K562 (cell line): Measurements from ENCODE around the gene METRN. TPM values are rescaled to one million over a fixed set of nuclear protein-coding genes. Genes with fewer than 3 reads are reported as not detected.
A peak's percentile ranks its signal among the peaks of the same experiment; 100 is the strongest.

ENCODE experiments used
- ATAC-seq: fragments of 200-7000 bp; cut with Tn5 transposase; 3 replicates; pipeline ENCODE4 v1.9.1; 2020; ENCODE audit warnings: moderate library complexity
- BruUV-seq: library from RNA; stranded (reverse); fragments of 400-500 nt; replicated peaks from 2 replicates; lab custom pipeline; 2021; lab: Mats Ljungman, UMichigan
- CTCF ChIA-PET: fragments of 300-600 bp; formaldehyde crosslinking; extraction: SDS; loops from one replicate; lab custom pipeline; 2021; ENCODE audit warnings: low intra/inter-chr PET ratio; lab: Yijun Ruan, JAX
- POLR2A ChIA-PET: fragments of 300-600, 350-650 bp; sonication (Branson Sonifier 250); formaldehyde crosslinking; extraction: SDS; loops from one replicate; lab custom pipeline; 2021; ENCODE audit warnings: antibody characterized with exemption, inconsistent platforms; lab: Yijun Ruan, JAX
- DNase-seq, 4 experiments: peaks; one replicate each; pipeline versions ENCODE4 v3.0.0 to v3.0.0-alpha.2; 2011 to 2018; ENCODE audit warnings: low spot score in 3 of 4, mixed read lengths in 3 of 4; ENCODE audit errors: extremely low read depth in 1 of 4
- FAIRE-seq: peaks from 2 replicates; lab custom pipeline; 2011; peaks lifted over from hg19 to GRCh38; lab: Jason Lieb, UNC
- H2AFZ ChIP-seq: 2 replicates; pipeline ENCODE4 v1.6.0; 2011; ENCODE audit warnings: low read depth, low read length, control low read depth, inconsistent platforms
- H3K27ac ChIP-seq: fragments of 200-600 bp; 3 replicates; pipeline ENCODE4 v1.8.0; 2011; ENCODE audit warnings: low read depth, mild to moderate bottlenecking, control low read depth, inconsistent platforms, low read length, moderate library complexity, mixed read lengths; ENCODE audit errors: extremely low read depth
- H3K27me3 ChIP-seq, 2 experiments: fragments of 300-600 bp in 1 of 2; 2 replicates in 1 of 2; 3 replicates in 1 of 2; pipeline versions ENCODE4 v1.6.0 to v1.8.0; 2011; ENCODE audit warnings: inconsistent platforms in 2 of 2, low read length in 2 of 2, mild to moderate bottlenecking in 1 of 2, mixed read lengths in 1 of 2, moderate library complexity in 1 of 2; ENCODE audit not compliant: control insufficient read depth in 2 of 2, insufficient read depth in 2 of 2
- H3K36me3 ChIP-seq: fragments of 300-600 bp; 3 replicates; pipeline ENCODE4 v1.8.0; 2011; ENCODE audit warnings: mild to moderate bottlenecking, low read length, inconsistent platforms; ENCODE audit not compliant: control insufficient read depth, insufficient read depth
- H3K4me1 ChIP-seq, 2 experiments: fragments of 200-600 bp in 1 of 2; replicated peaks in 1 of 2; 2 replicates in 1 of 2; 3 replicates in 1 of 2; pipeline versions ENCODE4 v1.5.1 to v1.8.0; 2011; ENCODE audit warnings: inconsistent platforms in 2 of 2, low read length in 2 of 2, mild to moderate bottlenecking in 1 of 2, mixed read lengths in 1 of 2, moderate library complexity in 1 of 2; ENCODE audit not compliant: control insufficient read depth in 2 of 2, insufficient read depth in 2 of 2
- H3K4me2 ChIP-seq: 2 replicates; pipeline ENCODE4 v1.6.1; 2011; ENCODE audit warnings: low read length, control low read depth, inconsistent platforms, mixed read lengths; ENCODE audit not compliant: insufficient read depth
- H3K4me3 ChIP-seq: fragments of 200-600 bp; sonication (generic), shearing (Covaris generic); 2 replicates; pipeline ENCODE4 v1.5.1; 2016; ENCODE audit warnings: control low read depth, inconsistent platforms
- H3K79me2 ChIP-seq: fragments of 200-600 bp; 3 replicates; pipeline ENCODE4 v1.8.0; 2011; ENCODE audit warnings: low read length, inconsistent platforms; ENCODE audit not compliant: control insufficient read depth, insufficient read depth
- H3K9ac ChIP-seq, 2 experiments: 2 replicates each; pipeline versions ENCODE4 v1.6.0 to v1.6.1; 2011; ENCODE audit warnings: low read depth in 2 of 2, low read length in 2 of 2, control low read depth in 1 of 2, inconsistent platforms in 1 of 2, mild to moderate bottlenecking in 1 of 2, mixed read lengths in 1 of 2; ENCODE audit not compliant: insufficient read depth in 1 of 2
- H3K9me1 ChIP-seq: one replicate; pipeline ENCODE4 v1.6.0; 2011; ENCODE audit warnings: inconsistent platforms, mild to moderate bottlenecking, low read length, moderate library complexity; ENCODE audit not compliant: control insufficient read depth, insufficient read depth
- H3K9me3 ChIP-seq: replicated peaks from 2 replicates; pipeline ENCODE4 v1.5.1; 2011; ENCODE audit warnings: low read depth, low read length, inconsistent platforms; ENCODE audit not compliant: control insufficient read depth, insufficient read depth
- H4K20me1 ChIP-seq: replicated peaks from 2 replicates; pipeline ENCODE4 v1.6.1; 2011; ENCODE audit warnings: low read length, inconsistent platforms, mixed read lengths; ENCODE audit not compliant: control insufficient read depth, insufficient read depth
- ARID4B ChIP-seq: sonication (generic); formaldehyde crosslinking; IDR thresholded peaks from 2 replicates; pipeline ENCODE4 v1.8.0; 2022; ENCODE audit warnings: mild to moderate bottlenecking, missing genetic modification reagents
- DPF2 ChIP-seq: fragments of 450-650 bp; IDR thresholded peaks from 2 replicates; pipeline ENCODE4 v1.6.1; 2016
- ELK3 ChIP-seq: fragments of 450-650 bp; formaldehyde crosslinking; IDR thresholded peaks from 2 replicates; pipeline ENCODE4 v1.4.0; 2020; ENCODE audit warnings: mild to moderate bottlenecking
- FIP1L1 ChIP-seq: fragments of 200-400 bp; formaldehyde crosslinking; IDR thresholded peaks from 2 replicates; pipeline ENCODE4 v1.6.1; 2018; ENCODE audit warnings: mild to moderate bottlenecking, low read depth, low read length; ENCODE audit not compliant: poor library complexity, severe bottlenecking
- FOXM1 ChIP-seq, 2 experiments: fragments of 450-650 bp in 1 of 2; sonication (generic) in 1 of 2; formaldehyde crosslinking in 1 of 2; IDR thresholded peaks; 2 replicates each; pipeline versions ENCODE4 v1.6.1 to v1.9.0; 2017 to 2022; ENCODE audit warnings: low read depth in 2 of 2, mild to moderate bottlenecking in 2 of 2, missing genetic modification reagents in 1 of 2, moderate library complexity in 1 of 2
- GABPA ChIP-seq: fragments of 200-800 bp; sonication (Bioruptor generic); conservative IDR thresholded peaks from 2 replicates; pipeline ENCODE4 v1.6.1; 2016; ENCODE audit warnings: low read depth, missing genetic modification characterization, missing compliant biosample characterization
- GATA2 ChIP-seq: sonication (generic); formaldehyde crosslinking; IDR thresholded peaks from 2 replicates; pipeline ENCODE4 v1.4.0; 2020; ENCODE audit warnings: mild to moderate bottlenecking, missing genetic modification reagents
- KAT7 ChIP-seq: sonication (generic); formaldehyde crosslinking; IDR thresholded peaks from 2 replicates; pipeline ENCODE4 v1.8.0; 2022; ENCODE audit warnings: missing genetic modification reagents, mild to moderate bottlenecking, borderline replicate concordance
- NCOA6 ChIP-seq: fragments of 450-650 bp; IDR thresholded peaks from 2 replicates; pipeline ENCODE4 v1.6.1; 2017; ENCODE audit warnings: mild to moderate bottlenecking
- PTTG1 ChIP-seq: fragments of 450-650 bp; IDR thresholded peaks from 2 replicates; pipeline ENCODE4 v1.6.1; 2016; ENCODE audit warnings: low read depth, mild to moderate bottlenecking, missing genetic modification characterization, missing compliant biosample characterization
- RBM14 ChIP-seq: fragments of 200-400 bp; formaldehyde crosslinking; IDR thresholded peaks from 2 replicates; pipeline ENCODE4 v1.6.1; 2018; ENCODE audit warnings: low read depth, mild to moderate bottlenecking, low read length, moderate library complexity, borderline replicate concordance; ENCODE audit not compliant: insufficient read depth
- TAL1 ChIP-seq: fragments of 450-650 bp; IDR thresholded peaks from 2 replicates; pipeline ENCODE4 v1.6.1; 2016; ENCODE audit warnings: mild to moderate bottlenecking
- TGIF2 ChIP-seq: sonication (generic); formaldehyde crosslinking; IDR thresholded peaks from 2 replicates; pipeline ENCODE4 v1.8.1; 2022; ENCODE audit warnings: mild to moderate bottlenecking, missing genetic modification reagents, moderate library complexity
- WGBS: fragments of 100-300 bp; shearing (Covaris generic); methylation state at CpG from one replicate; pipeline ENCODE4 v1.1.6; 2016; ENCODE audit warnings: low coverage, mixed read lengths; ENCODE audit not compliant: insufficient coverage; ENCODE audit errors: missing lambda C conversion rate; 5-methylcytosine and 5-hydroxymethylcytosine counted together
- in situ Hi-C: fragments of 300-500 bp; cut with MboI; formaldehyde crosslinking; loops from 4 replicates; pipeline ENCODE4 v1.15.0; 2018; ENCODE audit warnings: inconsistent platforms, mixed read lengths
- intact Hi-C: fragments of 100-400 bp; cut with micrococcal nuclease; formaldehyde crosslinking; loops from 2 replicates; pipeline ENCODE4 v1.14.2; 2022
- polyA plus RNA-seq, 8 experiments: library from polyadenylated mRNA; depleted of rRNA in 4 of 8; stranded (reverse) in 5 of 8; unstranded in 3 of 8; fragments of >200 nt; fragmentation: Nextera tagmentation in 2 of 8; fragmentation: Illumina TruSeq in 1 of 8; extraction: Ambion mirVana in 2 of 8; extraction: Trizol in 1 of 8; gene quantifications; 2 replicates each; pipeline versions ENCODE4 v1.2.1 to v1.2.3, GENCODE V29; 2011 to 2014; ENCODE audit warnings: inconsistent platforms in 1 of 8, missing spikeins in 1 of 8
- total RNA-seq, 7 experiments: library from RNA; depleted of rRNA in 6 of 7; stranded (reverse); fragments of >200 nt in 6 of 7; fragmentation: Illumina TruSeq in 2 of 7; extraction: Trizol in 2 of 7; gene quantifications; 2 replicates each; pipeline versions ENCODE4 v1.2.1 to v1.2.3, GENCODE V29; 2011 to 2021; ENCODE audit warnings: low replicate concordance in 1 of 7
- TF ChIP-seq, protein P1 (sequence below): fragments of 450-650 bp; IDR thresholded peaks from one replicate; pipeline ENCODE4 v1.6.1; 2018; ENCODE audit warnings: mild to moderate bottlenecking, moderate library complexity; ENCODE audit not compliant: partially characterized antibody

The METRN gene
- total and polyA plus RNA-seq, 9 of the 15 experiments (the other 6 are each of a cell fraction or from before 2014, with no cell fraction given): 0.20 to 89.8 (median 15.4) TPM

GRCh38 chr16:675884-676564 lies 38.9 kb upstream of the METRN start:
- in situ Hi-C loops (loop anchor here (10.0 kb wide), 1 partner anchor 281 kb away; the partner anchor contains the start of gene NME4), intact Hi-C loops (loop anchor here (5.0 kb wide), 1 partner anchor 39 kb away; the partner anchor contains the start of gene METTL26)
- H4K20me1 ChIP-seq: peaks cover 8% of the 10 kb centered on the region; the same call in 1 of the 2 replicates
- FAIRE-seq (no peak), ATAC-seq (no peak), DNase-seq (no peak)
- H3K9me1 ChIP-seq: no peaks in the 10 kb centered on the region
- H3K36me3 ChIP-seq: peaks cover 43% of the 10 kb centered on the region
- H2AFZ ChIP-seq: peak overlapping the region; percentile 65
- H3K4me1 ChIP-seq: peaks cover 22 to 96% of the 10 kb centered on the region in 2 experiments
- peak overlapping the region; percentile 72; the same call in 2 of the 3 replicates for H3K27ac ChIP-seq
- BruUV-seq: no TSS peak
- no peaks in the 10 kb centered on the region for H3K27me3 ChIP-seq
- ChIA-PET CTCF (no interaction called here), POLR2A (interaction anchor here (0.7 to 1.7 kb wide), 6 partner anchors 8 to 280 kb away, joined by 3 to 6 read pairs (median 4); partner anchors contain the start of gene JMJD8)
- peaks cover 14% of the 10 kb centered on the region for H3K79me2 ChIP-seq
- peak overlapping the region; percentile 52 for H3K4me3 ChIP-seq
- H3K9me3 ChIP-seq: no peaks in the 10 kb centered on the region
- H3K4me2 ChIP-seq: peak overlapping the region; percentile 79
- 47% methylated on average over 17 of the region's 25 CpGs for WGBS
- H3K9ac ChIP-seq: peak overlapping the region; percentile 32 to 93; a peak in 3 of 4 replicates
- TF ChIP-seq TGIF2 (CRISPR knock-in tag): no peak
- 0 out of 2 replicates have a peak, but pooled peaks have one; percentile 10 for TF ChIP-seq ARID4B (CRISPR knock-in tag)
- TF ChIP-seq PTTG1: no peak
- no peak for TF ChIP-seq NCOA6
- TF ChIP-seq ELK3 (CRISPR knock-in tag): no peak
- TF ChIP-seq TAL1: no peak
- peak; percentile 71 for TF ChIP-seq FIP1L1
- TF ChIP-seq FOXM1 (IDR thresholded peaks at IDR 0.05; ENCODE audit: low read depth): no peak
- TF ChIP-seq FOXM1 (CRISPR knock-in tag; IDR thresholded peaks at IDR 0.05; ENCODE audit: low read depth): no peak; the same call in 1 of the 2 replicates
- TF ChIP-seq DPF2: no peak
- TF ChIP-seq, protein P1, sequence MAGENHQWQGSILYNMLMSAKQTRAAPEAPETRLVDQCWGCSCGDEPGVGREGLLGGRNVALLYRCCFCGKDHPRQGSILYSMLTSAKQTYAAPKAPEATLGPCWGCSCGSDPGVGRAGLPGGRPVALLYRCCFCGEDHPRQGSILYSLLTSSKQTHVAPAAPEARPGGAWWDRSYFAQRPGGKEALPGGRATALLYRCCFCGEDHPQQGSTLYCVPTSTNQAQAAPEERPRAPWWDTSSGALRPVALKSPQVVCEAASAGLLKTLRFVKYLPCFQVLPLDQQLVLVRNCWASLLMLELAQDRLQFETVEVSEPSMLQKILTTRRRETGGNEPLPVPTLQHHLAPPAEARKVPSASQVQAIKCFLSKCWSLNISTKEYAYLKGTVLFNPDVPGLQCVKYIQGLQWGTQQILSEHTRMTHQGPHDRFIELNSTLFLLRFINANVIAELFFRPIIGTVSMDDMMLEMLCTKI: no peak
- no peak for TF ChIP-seq GATA2
- TF ChIP-seq KAT7 (CRISPR knock-in tag): 0 out of 2 replicates have a peak, but pooled peaks have one; percentile 6
- TF ChIP-seq RBM14: 0 out of 2 replicates have a peak, but pooled peaks have one; percentile 47
- TF ChIP-seq GABPA: no peak
